ENCODE data around the gene PLRG1.

PLRG1 gene

DNA sequence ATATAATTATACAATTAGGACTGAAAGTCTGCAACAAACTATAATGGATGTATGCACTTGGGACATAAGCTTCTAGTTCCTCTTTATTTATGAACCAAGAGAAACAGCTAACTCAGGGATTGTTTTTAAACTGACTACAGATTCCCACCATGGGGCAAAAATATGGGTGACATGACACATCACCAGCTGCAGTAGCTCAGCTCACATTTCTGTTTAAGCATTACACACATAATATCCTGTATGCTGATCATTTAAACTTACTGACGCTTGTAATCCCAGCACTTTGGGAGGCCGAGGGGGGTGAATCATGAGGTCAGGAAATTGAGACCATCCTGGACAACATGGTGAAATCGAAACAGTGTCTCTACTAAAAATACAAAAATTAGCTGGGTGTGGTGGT, 24.1 kb upstream of the PLRG1 start:
- DNase-seq (ENCODE audit: low read depth in 1 of 2, low spot score in 1 of 2) = no peak

DNA sequence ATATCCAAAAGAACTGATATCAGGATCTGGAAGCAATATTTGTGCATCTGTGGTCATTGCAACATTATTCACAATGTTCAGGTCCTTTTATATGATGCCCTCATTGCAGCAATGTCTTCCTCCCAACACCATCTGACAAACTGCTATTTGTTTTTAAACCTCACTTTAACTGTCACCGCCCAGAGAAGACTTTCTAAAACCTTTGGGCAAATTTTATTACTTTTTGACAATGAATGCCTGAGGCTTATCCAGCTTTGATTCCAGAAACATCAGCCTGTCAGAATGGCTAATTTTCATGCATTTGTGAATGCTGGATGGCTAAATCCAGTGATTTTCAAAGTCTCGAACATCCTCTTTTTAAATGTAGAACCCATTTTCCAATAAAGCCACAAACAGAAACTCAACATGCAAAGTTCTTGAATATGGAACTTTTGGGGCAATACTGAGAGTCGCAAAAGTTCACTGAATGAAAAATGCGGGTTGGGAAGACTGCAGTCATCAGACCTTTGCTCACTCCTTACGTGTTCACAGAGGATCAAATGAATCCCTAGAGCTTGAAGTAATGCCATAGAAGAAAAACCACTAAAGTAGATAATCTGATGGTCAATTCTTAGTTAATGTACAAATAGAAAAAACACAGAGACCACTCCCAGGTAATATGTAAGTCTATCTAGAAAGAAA, 23.1 kb upstream of the PLRG1 start:
- no peak for DNase-seq (ENCODE audit: low read depth in 1 of 2, low spot score in 1 of 2)

- DNase-seq (ENCODE audit: low read depth in 1 of 2, low spot score in 1 of 2) = no peak
Measured at GRCh38 chr4:154569584-154569983, 19.4 kb upstream of the PLRG1 start.

DNA sequence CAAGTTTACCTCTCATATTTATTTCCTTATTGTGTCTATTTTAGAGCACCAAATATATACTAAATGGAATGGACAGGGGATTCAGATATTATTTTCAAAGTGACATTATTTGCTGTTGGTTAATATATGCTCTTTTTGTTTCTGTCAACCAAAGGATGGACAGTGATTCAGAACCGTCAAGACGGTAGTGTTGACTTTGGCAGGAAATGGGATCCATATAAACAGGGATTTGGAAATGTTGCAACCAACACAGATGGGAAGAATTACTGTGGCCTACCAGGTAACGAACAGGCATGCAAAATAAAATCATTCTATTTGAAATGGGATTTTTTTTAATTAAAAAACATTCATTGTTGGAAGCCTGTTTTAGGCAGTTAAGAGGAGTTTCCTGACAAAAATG, 18.8 kb upstream of the PLRG1 start:
- no peak for DNase-seq (ENCODE audit: low read depth in 1 of 2, low spot score in 1 of 2)

DNA sequence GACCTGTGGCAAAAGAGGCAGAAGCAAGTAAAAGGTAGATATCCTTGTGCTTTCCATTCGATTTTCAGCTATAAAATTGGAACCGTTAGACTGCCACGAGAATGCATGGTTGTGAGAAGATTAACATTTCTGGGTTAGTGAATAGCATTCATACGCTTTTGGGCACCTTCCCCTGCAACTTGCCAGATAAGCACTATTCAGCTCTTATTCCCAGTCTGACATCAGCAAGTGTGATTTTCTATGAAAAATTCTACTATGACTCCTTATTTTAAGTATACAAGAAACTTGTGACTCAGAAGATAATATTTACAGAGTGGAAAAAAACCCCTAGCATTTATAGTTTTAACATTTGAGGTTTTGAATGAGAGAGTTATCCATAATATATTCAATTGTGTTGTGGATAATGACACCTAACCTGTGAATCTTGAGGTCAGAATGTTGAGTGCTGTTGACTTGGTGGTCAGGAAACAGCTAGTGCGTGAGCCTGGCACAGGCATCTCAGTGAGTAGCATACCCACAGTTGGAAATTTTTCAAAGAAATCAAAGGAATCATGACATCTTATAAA, 16.5 kb upstream of the PLRG1 start:
- DNase-seq (ENCODE audit: low read depth in 1 of 2, low spot score in 1 of 2) = no peak

GRCh38 chr4:154565704-154566103, 15.5 kb upstream of the PLRG1 start:
- no peak for DNase-seq (ENCODE audit: low read depth in 1 of 2, low spot score in 1 of 2)

DNA sequence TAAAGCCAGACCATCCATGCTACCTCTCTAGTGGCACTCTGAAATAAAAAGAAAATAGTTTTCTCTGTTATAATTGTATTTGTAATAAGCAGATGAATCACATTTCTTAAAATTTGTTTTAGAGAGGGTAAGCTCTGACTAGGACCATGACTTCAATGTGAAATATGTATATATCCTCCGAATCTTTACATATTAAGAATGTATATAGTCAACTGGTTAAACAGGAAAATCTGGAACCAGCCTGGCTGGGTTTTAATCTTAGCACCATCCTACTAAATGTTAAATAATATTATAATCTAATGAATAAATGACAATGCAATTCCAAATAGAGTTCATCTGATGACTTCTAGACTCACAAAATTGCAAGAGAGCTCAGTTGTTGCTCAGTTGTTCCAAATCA, 14.1 kb upstream of the PLRG1 start:
- DNase-seq (ENCODE audit: low read depth in 1 of 2, low spot score in 1 of 2) = no peak

- DNase-seq (ENCODE audit: low read depth in 1 of 2, low spot score in 1 of 2) = no peak
Measured at GRCh38 chr4:154562697-154563254, 12.6 kb upstream of the PLRG1 start, which contains the start of gene FGB. Gene FGB (plus strand): TSS chr4:154563011. CDS start chr4:154563019, 8 bp downstream.

- DNase-seq (ENCODE audit: low read depth in 1 of 2, low spot score in 1 of 2) = no peak
Measured at GRCh38 chr4:154560824-154561231, 10.6 kb upstream of the PLRG1 start.

- no peak for DNase-seq (ENCODE audit: low read depth in 1 of 2, low spot score in 1 of 2)
Measured at GRCh38 chr4:154560419-154560801, 10.2 kb upstream of the PLRG1 start.

- no peak for DNase-seq (ENCODE audit: low read depth in 1 of 2, low spot score in 1 of 2)
Measured at GRCh38 chr4:154559494-154560418, 9.6 kb upstream of the PLRG1 start.

- no peak for DNase-seq (ENCODE audit: low read depth in 1 of 2, low spot score in 1 of 2)
Measured at GRCh38 chr4:154559141-154559493, 8.9 kb upstream of the PLRG1 start.

DNA sequence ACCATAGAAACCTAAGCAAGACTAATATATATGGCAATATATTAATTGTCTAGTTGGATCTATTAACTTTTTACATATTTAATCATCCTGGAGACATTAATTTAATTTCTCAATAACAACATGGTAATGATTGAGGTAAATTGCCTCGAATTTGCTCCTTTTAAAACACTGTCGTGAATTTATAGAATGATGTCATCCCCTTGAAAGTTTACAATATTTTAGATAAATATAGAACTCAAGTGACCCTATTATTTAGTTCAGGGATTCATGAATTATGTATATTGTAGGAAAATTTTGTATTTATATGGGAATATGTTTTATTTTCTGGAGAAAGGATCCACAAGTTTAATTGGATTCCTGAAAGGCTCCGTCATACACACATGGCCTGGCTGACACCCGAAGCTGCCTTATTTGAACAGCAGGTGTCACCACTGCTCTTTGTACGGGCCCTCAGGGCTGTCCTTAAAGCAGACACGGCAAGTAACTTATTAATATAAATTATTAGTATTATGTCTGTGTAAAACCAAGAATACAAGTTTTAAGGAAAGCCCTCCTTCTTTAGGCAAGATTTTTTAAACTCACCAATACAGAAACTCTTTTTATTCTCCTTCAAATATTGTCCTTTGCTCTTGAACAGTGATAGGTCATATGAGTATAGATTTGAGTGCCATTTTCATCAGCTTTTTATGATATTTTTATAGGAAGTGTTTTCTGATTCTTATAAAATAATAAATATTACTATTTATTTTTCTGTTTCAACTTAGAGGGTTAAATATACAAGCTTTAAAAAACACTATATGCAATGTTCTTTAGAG, 1.9 kb upstream of the PLRG1 start:
- DNase-seq (ENCODE audit: low read depth in 1 of 2, low spot score in 1 of 2) = peak; percentile 46 to 69

DNA sequence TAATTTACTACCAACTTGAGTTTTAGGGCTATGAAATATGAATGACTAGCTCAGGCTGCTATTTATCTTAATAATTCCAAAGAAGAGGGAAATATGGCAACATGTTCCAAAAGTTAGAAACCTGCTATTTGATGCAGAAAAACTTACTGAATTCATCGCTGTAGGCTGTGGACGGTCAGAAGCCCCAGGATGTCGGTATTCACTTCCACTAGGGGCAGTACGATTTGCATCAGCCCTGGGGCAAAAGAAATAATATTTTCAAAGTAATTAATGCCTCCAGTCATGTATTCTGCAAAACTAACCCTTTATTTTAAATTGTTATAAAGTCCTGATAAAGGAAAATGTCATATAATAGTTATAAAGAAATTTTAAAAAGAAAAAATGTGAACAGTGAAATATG, 4.5 kb downstream of the PLRG1 start:
- DNase-seq (ENCODE audit: low read depth in 1 of 2, low spot score in 1 of 2) = no peak

DNA sequence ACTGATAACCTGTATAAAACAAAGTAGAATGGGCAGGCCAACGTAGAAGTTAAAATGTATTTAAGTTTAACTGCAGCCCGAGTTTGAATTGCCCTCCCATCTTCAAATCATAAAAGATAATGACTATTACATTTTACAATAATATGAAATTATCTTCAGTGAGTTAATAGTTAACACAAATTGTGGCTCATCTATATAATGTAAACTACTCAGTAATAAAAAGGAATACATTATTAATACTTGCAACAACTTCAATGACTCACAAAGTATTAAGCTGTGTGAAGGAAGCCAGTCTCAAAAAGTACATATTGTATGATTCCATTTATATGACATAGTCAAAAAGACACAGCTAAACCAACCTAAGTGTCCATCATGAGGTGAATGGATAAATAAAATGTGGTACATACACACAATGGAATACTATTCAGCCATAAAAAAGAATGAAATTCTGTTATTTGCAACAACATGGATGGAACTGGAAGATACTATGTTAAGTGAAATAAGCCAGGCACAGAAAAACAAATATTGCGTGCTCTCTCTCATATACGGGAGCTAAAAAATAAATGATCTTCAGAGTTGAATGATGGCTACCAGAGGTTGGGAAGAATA, 7.8 kb downstream of the PLRG1 start:
- DNase-seq (ENCODE audit: low read depth in 1 of 2, low spot score in 1 of 2) = no peak

- DNase-seq (ENCODE audit: low read depth in 1 of 2, low spot score in 1 of 2) = no peak
Measured at GRCh38 chr4:154534296-154534695, 15.9 kb downstream of the PLRG1 start.

DNA sequence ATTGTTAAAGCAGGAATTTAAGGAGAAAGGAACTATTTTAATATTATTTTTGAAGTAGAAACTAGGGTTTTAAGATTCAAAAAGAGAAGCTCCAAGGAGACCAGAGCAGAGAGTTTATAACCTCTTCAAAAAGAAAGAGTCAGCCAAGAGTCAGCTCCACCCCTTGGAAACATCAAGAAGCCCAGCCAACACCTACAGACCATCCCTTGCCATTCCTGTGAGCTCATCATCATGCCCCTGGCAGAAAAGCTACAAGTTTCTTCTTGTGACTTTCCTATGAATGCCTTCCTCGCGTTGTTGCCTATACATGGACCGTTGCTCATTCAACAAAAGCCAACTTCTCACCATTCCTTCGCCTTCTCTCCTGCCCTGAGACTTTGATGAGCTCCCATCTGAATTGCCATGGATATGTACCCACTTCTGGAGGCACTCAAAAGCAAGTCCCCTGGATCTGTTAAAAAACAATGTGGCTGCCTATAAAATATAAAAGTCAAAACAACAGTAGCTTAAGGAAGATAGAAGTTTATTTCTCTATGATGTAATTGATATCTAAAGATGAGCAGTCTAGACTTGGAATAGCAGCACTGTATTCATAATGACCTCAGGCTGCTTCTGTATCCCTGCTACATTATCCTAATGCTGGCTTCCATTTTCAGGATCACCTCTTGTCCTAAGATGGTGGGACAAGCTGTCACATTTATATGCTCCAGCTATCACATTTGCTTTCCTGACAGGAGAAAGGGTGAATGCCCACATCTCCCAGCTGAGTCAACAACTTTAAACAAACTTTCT, 20.3 kb downstream of the PLRG1 start:
- DNase-seq (ENCODE audit: low read depth in 1 of 2, low spot score in 1 of 2) = no peak

DNA sequence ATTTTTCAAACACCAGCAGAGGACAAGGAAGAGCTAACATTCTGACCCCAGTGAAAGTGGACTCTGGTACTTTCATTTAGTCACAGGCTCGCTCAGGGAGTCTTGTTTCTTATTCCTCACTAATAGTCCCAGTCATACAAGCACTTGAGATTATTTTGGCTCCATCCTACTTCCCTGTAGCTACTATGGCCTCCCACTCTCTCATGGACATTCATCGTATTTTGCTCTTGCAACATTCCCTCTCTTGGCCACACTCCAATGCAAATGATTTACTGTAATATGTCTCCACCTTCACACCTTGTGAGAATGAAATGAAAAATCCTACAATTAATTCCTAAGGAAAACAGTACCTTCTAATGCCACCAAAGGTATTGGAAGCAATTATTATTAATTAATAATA, 21.3 kb downstream of the PLRG1 start:
- no peak for DNase-seq (ENCODE audit: low read depth in 1 of 2, low spot score in 1 of 2)

DNA sequence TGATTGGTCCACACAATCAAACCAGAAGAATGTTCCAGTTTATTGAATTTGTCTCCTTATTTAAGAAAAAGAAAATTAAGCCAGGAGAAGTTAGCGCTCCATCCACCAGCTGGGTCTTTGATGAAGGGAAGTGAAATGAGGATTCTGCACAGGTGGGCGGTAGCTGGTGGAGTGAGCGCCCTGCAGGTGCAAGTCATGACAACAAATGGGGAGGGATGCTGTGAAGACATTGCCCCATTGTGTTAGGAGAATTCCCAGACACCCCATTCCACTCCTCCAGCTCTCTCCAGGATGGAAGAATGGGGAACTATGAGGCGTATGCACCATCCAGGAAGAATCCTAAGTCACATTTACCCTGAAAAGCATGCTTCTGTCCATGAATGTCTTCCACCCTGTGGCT, 22.9 kb downstream of the PLRG1 start:
- no peak for DNase-seq (ENCODE audit: low read depth in 1 of 2, low spot score in 1 of 2)

DNA sequence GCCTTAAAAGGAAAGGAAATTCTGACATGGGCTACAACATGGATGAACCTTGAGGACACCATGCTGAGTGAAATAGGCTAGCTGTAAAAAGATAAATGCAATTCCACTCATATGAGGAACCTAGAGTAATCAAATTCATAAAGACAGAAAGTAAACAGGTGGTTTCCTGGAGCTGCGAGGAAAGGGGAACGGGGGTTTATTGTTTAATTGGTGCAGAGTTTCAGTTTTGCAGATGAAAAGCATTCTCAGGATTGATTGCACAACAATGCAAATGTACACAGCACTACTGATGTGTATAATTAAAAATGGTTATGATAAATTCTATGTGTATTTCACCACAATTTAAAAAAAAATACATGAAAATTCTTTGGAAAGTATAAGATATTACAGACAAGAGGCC, 24.0 kb downstream of the PLRG1 start:
- DNase-seq (ENCODE audit: low read depth in 1 of 2, low spot score in 1 of 2) = no peak

All from activated CD4-positive, alpha-beta T cell treated with anti-CD3 and anti-CD28 coated beads, Interleukin-2, amount 50 U/mL, for 24 hours (primary cell).